HepG2 (cell line): ENCODE measurements around the gene UBR3. TPM values are rescaled to one million over a fixed set of nuclear protein-coding genes. Genes with fewer than 3 reads are reported as not detected.

Experiments used
- ATAC-seq: fragments of 200-7000 bp; cut with Tn5 transposase; 3 replicates; pipeline ENCODE4 v1.9.1; 2020; ENCODE audit warnings: mild to moderate bottlenecking, moderate library complexity
- BruUV-seq: library from RNA; stranded (reverse); fragments of 400-500 nt; replicated peaks from 2 replicates; lab custom pipeline; 2021; lab: Mats Ljungman, UMichigan
- CTCF ChIA-PET: fragments of 300-600 bp; formaldehyde crosslinking; extraction: SDS; loops from one replicate; lab custom pipeline; 2021; ENCODE audit warnings: low total read pairs, inconsistent platforms, low intra/inter-chr PET ratio; lab: Yijun Ruan, JAX
- POLR2A ChIA-PET: fragments of 350-600 bp; sonication (Branson Sonifier 250); formaldehyde crosslinking; loops from one replicate; lab custom pipeline; 2020; ENCODE audit warnings: antibody characterized with exemption, inconsistent platforms; lab: Yijun Ruan, JAX
- DNase-seq: peaks from one replicate; pipeline ENCODE4 v3.0.0-alpha.2; 2015; ENCODE audit warnings: low spot score
- FAIRE-seq: peaks from 3 replicates; lab custom pipeline; 2011; peaks lifted over from hg19 to GRCh38; lab: Jason Lieb, UNC
- H2AFZ ChIP-seq: one replicate; pipeline ENCODE4 v1.6.1; 2011; ENCODE audit warnings: low read length, inconsistent platforms
- H3K27ac ChIP-seq: fragments of 300-600 bp; 3 replicates; pipeline ENCODE4 v1.8.0; 2011; ENCODE audit warnings: mixed run types, mild to moderate bottlenecking, mixed read lengths, low read length, inconsistent platforms; ENCODE audit not compliant: insufficient read depth; ENCODE audit errors: extremely low read length
- H3K27me3 ChIP-seq, 2 experiments: fragments of 200-600 bp in 1 of 2; 2 replicates in 1 of 2; 3 replicates in 1 of 2; pipeline versions ENCODE4 v1.6.0 to v1.8.0; 2011; ENCODE audit warnings: low read length in 2 of 2, mild to moderate bottlenecking in 2 of 2, moderate library complexity in 2 of 2, inconsistent platforms in 1 of 2; ENCODE audit not compliant: insufficient read depth in 2 of 2, control insufficient read depth in 1 of 2
- H3K36me3 ChIP-seq, 2 experiments: fragments of 200-600 bp in 1 of 2; replicated peaks in 1 of 2; 2 replicates in 1 of 2; 3 replicates in 1 of 2; pipeline versions ENCODE4 v1.5.1 to v1.8.0; 2011; ENCODE audit warnings: low read length in 2 of 2, inconsistent platforms in 1 of 2; ENCODE audit not compliant: insufficient read depth in 2 of 2, control insufficient read depth in 1 of 2
- H3K4me1 ChIP-seq: 2 replicates; pipeline ENCODE4 v1.5.1; 2012; ENCODE audit warnings: low read length, inconsistent platforms; ENCODE audit not compliant: insufficient read depth
- H3K4me2 ChIP-seq: 2 replicates; pipeline ENCODE4 v1.6.0; 2011; ENCODE audit warnings: low read depth, low read length, inconsistent platforms
- H3K4me3 ChIP-seq, 3 experiments: fragments of 200-600 bp in 1 of 3; sonication (generic), shearing (Covaris generic) in 1 of 3; replicated peaks in 1 of 3; 2 replicates each; pipeline ENCODE4 v1.5.1; 2011 to 2016; ENCODE audit warnings: low read length in 3 of 3, inconsistent platforms in 2 of 3, low read depth in 2 of 3, mild to moderate bottlenecking in 2 of 3, control low read depth in 1 of 3, mixed read lengths in 1 of 3; ENCODE audit not compliant: insufficient read depth in 1 of 3
- H3K79me2 ChIP-seq: one replicate; pipeline ENCODE4 v1.6.1; 2011; ENCODE audit warnings: low read length, inconsistent platforms; ENCODE audit not compliant: insufficient read depth
- H3K9ac ChIP-seq: 2 replicates; pipeline ENCODE4 v1.6.0; 2011; ENCODE audit warnings: mild to moderate bottlenecking, low read depth, low read length, inconsistent platforms; ENCODE audit not compliant: insufficient read depth
- H3K9me3 ChIP-seq: 2 replicates; pipeline ENCODE4 v1.5.1; 2012; ENCODE audit warnings: mild to moderate bottlenecking, low read length
- H4K20me1 ChIP-seq: 2 replicates; pipeline ENCODE4 v1.6.0; 2011; ENCODE audit warnings: inconsistent platforms, mild to moderate bottlenecking, low read length, moderate library complexity; ENCODE audit not compliant: insufficient read depth
- DPF2 ChIP-seq: sonication (generic); formaldehyde crosslinking; IDR thresholded peaks from 2 replicates; pipeline ENCODE4 v1.4.0; 2020; ENCODE audit warnings: mild to moderate bottlenecking, low read depth, missing genetic modification reagents, borderline replicate concordance
- RBM22 ChIP-seq: fragments of 200-400 bp; formaldehyde crosslinking; optimal IDR thresholded peaks from 2 replicates; pipeline ENCODE3; 2017; ENCODE audit warnings: mild to moderate bottlenecking, low read length, moderate library complexity
- TP53 ChIP-seq: sonication (generic); formaldehyde crosslinking; conservative IDR thresholded peaks from 2 replicates; pipeline ENCODE4 v1.4.0; 2020; ENCODE audit warnings: missing genetic modification reagents
- ZNF768 ChIP-seq: sonication (generic); formaldehyde crosslinking; IDR thresholded peaks from 2 replicates; pipeline ENCODE4 v1.4.0; 2020; ENCODE audit warnings: missing genetic modification reagents
- WGBS: methylation state at CpG from one replicate; pipeline ENCODE4 v1.1.6; 2017; ENCODE audit warnings: low lambda C conversion rate; 5-methylcytosine and 5-hydroxymethylcytosine counted together
- in situ Hi-C: cut with HindIII; loops from 2 replicates; pipeline ENCODE4 v1.10.0; 2017; ENCODE audit warnings: low pct_unique_long_range_greater_than_20kb; ENCODE audit not compliant: extremely low pct_ligation_motif_present
- intact Hi-C: fragments of 100-400 bp; cut with micrococcal nuclease; formaldehyde crosslinking; loops from one replicate; pipeline ENCODE4 v1.10.0; 2022; ENCODE audit not compliant: unreplicated experiment
- polyA plus RNA-seq, 8 experiments: library from polyadenylated mRNA; depleted of rRNA in 3 of 8; stranded (reverse) in 7 of 8; unstranded in 1 of 8; fragments of >200 nt; fragmentation: Illumina TruSeq in 4 of 8; extraction: Trizol in 4 of 8; gene quantifications; 2 replicates each; pipeline versions ENCODE4 v1.2.1 to v1.2.3, GENCODE V29; 2011 to 2016; ENCODE audit warnings: low read depth in 4 of 8, missing spikeins in 1 of 8, mixed read lengths in 1 of 8; ENCODE audit not compliant: insufficient read depth in 1 of 8
- total RNA-seq, 5 experiments: library from RNA; depleted of rRNA; stranded (reverse); fragments of >200 nt; fragmentation: Illumina TruSeq; extraction: Trizol; gene quantifications; 2 replicates each; pipeline ENCODE4 v1.2.3, GENCODE V29; 2016; ENCODE audit warnings: low read depth in 1 of 5
- TF ChIP-seq, protein P1 (sequence below): sonication (generic); formaldehyde crosslinking; IDR thresholded peaks from 2 replicates; pipeline ENCODE4 v1.4.0; 2020; ENCODE audit warnings: missing genetic modification reagents, mild to moderate bottlenecking, borderline replicate concordance

Gene UBR3
- total and polyA plus RNA-seq, 2 of the 13 experiments (the other 11 are each of a cell fraction or from before 2014, with no cell fraction given), result 15.1 to 28.0 TPM

DNA sequence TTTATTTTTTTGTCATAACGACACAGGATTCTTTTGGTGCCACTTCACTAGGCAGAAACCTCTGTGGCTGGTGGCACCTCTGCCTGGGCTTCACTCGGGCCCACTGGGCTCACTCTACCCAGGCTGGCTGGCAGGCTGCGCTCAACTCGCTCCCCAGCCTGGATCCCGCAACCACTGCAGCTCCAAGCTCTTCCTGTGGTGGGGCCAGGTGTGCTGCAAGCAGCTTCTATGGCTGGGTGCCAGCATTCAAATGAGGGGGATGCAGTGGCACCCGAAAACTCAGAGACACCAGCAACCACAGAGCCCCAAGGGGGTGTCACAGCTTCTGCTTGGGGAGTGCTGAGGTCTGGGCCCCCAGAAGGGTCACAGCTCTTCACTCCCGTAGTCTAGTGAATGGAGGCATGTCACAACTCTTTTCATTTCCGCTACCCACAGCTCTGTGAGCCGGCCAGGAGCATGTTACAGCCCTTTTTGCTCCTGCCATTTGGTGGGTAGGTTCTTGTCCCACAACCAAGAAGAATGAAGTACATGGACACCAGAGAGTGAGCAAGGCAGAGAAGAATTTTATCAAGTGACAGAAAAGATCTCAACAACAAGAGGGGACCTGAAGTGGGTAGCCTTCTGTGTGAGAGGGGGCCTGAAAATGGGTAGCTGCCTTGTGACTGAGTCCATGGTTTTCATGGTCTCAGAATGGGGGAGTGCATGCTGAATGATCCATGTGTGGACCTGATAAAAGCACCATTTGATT is 170.1 kb downstream of the UBR3 start:
- H3K4me3 ChIP-seq, result no peak overlapping the region
- H3K27me3 ChIP-seq, result no peaks in the 10 kb centered on the region
- H3K9ac ChIP-seq, result no peak overlapping the region
- H3K27ac ChIP-seq, result no peak overlapping the region
- FAIRE-seq (no peak), DNase-seq (no peak), ATAC-seq (no peak)
- H3K36me3 ChIP-seq, result peaks cover 8 to 21% of the 10 kb centered on the region in 2 experiments; a peak in 4 of 5 replicates
- H3K79me2 ChIP-seq, result no peaks in the 10 kb centered on the region
- H3K9me3 ChIP-seq, result no peaks in the 10 kb centered on the region
- POLR2A ChIA-PET, result no interaction called here
- TF ChIP-seq DPF2 (CRISPR knock-in tag) (no peak), ZNF768 (no peak), RBM22 (peak; percentile 15), TP53 (CRISPR knock-in tag) (no peak)
- TF ChIP-seq, protein P1, sequence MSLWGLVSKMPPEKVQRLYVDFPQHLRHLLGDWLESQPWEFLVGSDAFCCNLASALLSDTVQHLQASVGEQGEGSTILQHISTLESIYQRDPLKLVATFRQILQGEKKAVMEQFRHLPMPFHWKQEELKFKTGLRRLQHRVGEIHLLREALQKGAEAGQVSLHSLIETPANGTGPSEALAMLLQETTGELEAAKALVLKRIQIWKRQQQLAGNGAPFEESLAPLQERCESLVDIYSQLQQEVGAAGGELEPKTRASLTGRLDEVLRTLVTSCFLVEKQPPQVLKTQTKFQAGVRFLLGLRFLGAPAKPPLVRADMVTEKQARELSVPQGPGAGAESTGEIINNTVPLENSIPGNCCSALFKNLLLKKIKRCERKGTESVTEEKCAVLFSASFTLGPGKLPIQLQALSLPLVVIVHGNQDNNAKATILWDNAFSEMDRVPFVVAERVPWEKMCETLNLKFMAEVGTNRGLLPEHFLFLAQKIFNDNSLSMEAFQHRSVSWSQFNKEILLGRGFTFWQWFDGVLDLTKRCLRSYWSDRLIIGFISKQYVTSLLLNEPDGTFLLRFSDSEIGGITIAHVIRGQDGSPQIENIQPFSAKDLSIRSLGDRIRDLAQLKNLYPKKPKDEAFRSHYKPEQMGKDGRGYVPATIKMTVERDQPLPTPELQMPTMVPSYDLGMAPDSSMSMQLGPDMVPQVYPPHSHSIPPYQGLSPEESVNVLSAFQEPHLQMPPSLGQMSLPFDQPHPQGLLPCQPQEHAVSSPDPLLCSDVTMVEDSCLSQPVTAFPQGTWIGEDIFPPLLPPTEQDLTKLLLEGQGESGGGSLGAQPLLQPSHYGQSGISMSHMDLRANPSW, result no peak
- H4K20me1 ChIP-seq, result no peaks in the 10 kb centered on the region
- no peak overlapping the region for H3K4me2 ChIP-seq
- WGBS, result 96% methylated on average over 9 of the region's 9 CpGs
- intact Hi-C loops (no loop called here), in situ Hi-C loops (no loop called here)
- H3K4me1 ChIP-seq, result no peaks in the 10 kb centered on the region
- CTCF ChIA-PET, result no interaction called here
- no peak overlapping the region for H2AFZ ChIP-seq
- no TSS peak for BruUV-seq
